ENCODE data around the gene TECTB. TPM values are rescaled to one million over a fixed set of nuclear protein-coding genes. Genes with fewer than 3 reads are reported as not detected.

Gene TECTB
- total RNA-seq, 4 donors from 2014 or later, result not detected

DNA sequence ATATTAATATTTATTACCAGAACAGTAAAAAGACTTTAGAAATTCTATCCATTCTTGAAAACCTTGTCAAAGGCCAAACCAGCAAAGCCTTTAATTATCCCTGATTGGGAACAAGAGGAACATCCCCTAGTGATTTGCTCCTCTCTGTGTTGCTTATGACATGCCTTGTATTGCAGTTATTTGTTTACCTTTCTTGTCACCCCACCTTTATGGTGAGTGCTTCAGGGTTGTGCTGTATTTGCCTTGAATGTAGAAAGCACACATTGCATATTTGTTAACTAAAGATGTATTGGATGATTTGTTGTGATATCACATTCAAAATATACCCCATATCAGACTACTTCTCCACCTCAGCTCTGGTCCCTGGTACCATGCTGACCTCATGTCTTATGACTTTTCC is 23.5 kb upstream of the TECTB start:
- Histone ChIP-seq H3K4me3 (no peak overlapping the region), H3K9me3 (no peaks in the 10 kb centered on the region), H3K27me3 (no peaks in the 10 kb centered on the region), H3K36me3 (no peaks in the 10 kb centered on the region), H3K27ac (no peak overlapping the region), H3K4me1 (no peaks in the 10 kb centered on the region)
- DNase-seq (ENCODE audit: low spot score in 2 of 2), result no peak
- TF ChIP-seq POLR2AphosphoS5 (IDR thresholded peaks at IDR 0.05) (no peak), POLR2A (IDR thresholded peaks at IDR 0.05) (no peak), EP300 (IDR thresholded peaks at IDR 0.05) (no peak)
- TF ChIP-seq, protein P1, sequence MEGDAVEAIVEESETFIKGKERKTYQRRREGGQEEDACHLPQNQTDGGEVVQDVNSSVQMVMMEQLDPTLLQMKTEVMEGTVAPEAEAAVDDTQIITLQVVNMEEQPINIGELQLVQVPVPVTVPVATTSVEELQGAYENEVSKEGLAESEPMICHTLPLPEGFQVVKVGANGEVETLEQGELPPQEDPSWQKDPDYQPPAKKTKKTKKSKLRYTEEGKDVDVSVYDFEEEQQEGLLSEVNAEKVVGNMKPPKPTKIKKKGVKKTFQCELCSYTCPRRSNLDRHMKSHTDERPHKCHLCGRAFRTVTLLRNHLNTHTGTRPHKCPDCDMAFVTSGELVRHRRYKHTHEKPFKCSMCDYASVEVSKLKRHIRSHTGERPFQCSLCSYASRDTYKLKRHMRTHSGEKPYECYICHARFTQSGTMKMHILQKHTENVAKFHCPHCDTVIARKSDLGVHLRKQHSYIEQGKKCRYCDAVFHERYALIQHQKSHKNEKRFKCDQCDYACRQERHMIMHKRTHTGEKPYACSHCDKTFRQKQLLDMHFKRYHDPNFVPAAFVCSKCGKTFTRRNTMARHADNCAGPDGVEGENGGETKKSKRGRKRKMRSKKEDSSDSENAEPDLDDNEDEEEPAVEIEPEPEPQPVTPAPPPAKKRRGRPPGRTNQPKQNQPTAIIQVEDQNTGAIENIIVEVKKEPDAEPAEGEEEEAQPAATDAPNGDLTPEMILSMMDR (IDR thresholded peaks at IDR 0.05), result no peak

DNA sequence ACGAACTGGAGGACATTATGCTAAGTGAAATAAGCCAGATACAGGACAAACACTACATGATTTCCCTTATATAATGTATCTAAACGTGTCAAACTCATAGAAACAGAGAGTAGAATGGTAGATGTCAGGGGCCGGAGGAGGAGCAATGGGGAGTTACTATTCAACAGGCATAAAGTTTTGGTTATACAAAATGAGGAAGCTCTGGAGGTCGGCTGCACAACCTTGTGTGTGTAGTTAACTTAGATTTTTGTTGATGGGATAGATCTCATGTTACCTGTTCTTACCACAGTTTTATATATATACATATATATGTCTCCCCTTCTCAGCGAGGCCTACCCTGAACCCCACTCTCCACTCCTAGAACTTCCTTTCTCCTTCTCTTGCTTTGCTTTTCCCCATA is 22.4 kb upstream of the TECTB start:
- DNase-seq (ENCODE audit: low spot score in 2 of 2), result no peak
- Histone ChIP-seq H3K4me3 (no peak overlapping the region), H3K9me3 (no peaks in the 10 kb centered on the region), H3K4me1 (no peaks in the 10 kb centered on the region), H3K27me3 (no peaks in the 10 kb centered on the region), H3K36me3 (no peaks in the 10 kb centered on the region), H3K27ac (no peak overlapping the region)
- 85% methylated on average over 5 of the region's 5 CpGs for WGBS
- no peak for TF ChIP-seq EP300 (IDR thresholded peaks at IDR 0.05)
- TF ChIP-seq, protein P1 (IDR thresholded peaks at IDR 0.05), result no peak
- TF ChIP-seq POLR2A (IDR thresholded peaks at IDR 0.05), result no peak
- TF ChIP-seq POLR2AphosphoS5 (IDR thresholded peaks at IDR 0.05), result no peak

DNA sequence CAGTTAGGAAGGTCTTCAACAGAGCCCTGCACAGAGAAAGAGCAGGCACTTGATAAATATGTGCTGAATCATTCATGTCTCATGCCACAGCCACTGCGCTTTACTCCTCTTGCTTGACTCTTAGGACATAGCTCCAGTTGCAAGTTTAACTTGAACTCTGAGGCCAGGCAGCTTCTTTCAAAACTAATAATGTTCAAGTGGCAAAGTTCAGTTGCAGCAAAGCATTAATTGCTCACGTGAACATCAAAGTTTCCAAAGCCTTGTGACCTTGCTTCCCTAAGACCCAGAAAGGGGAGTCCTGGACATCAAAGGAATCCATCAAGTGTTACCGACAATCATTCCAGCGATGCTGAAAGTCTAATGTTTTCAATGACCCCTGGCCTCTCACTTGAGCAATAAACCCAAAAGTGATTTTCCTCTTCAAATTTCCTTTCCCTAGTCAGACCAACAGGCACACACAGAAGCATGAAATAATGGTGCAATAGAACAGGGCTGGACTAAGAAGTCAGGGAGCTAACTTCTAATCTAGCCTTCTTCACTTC is 21.8 kb upstream of the TECTB start:
- TF ChIP-seq POLR2AphosphoS5 (IDR thresholded peaks at IDR 0.05) (no peak), POLR2A (IDR thresholded peaks at IDR 0.05) (no peak), EP300 (IDR thresholded peaks at IDR 0.05) (no peak)
- TF ChIP-seq, protein P1 (IDR thresholded peaks at IDR 0.05), result no peak

DNA sequence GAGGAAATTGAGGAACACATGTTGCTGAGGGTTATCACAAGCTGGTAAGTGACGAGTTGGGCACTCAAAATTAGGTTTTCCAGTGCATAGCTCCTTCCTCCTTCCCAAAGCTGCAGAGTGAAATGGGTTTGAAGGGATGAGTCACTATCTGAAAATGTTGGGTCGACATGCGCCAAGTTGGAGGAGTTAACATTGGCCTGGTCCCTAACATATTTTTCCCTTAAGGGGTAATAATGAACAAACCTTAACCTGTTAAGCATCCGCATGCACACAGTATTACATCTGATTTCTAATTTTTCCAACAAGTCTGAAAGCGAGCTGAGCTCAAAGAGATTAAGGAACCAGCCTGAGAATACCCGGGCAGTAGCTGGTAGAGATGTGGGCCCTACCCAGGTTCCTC is 20.7 kb upstream of the TECTB start:
- no peak overlapping the region for H3K4me3 ChIP-seq
- DNase-seq (ENCODE audit: low spot score in 2 of 2), result no peak
- no peaks in the 10 kb centered on the region for H3K27me3 ChIP-seq
- no peak overlapping the region for H3K27ac ChIP-seq
- H3K36me3 ChIP-seq, result no peaks in the 10 kb centered on the region
- H3K4me1 ChIP-seq, result no peaks in the 10 kb centered on the region
- H3K9me3 ChIP-seq, result no peaks in the 10 kb centered on the region
- whole genome bisulfite sequencing, result 41% methylated on average over 6 of the region's 6 CpGs
- no peak for TF ChIP-seq POLR2AphosphoS5 (IDR thresholded peaks at IDR 0.05)

More for the DNA sequence above, 21.8 kb upstream of the TECTB start:
- no peak overlapping the region for H3K27ac ChIP-seq
- no peaks in the 10 kb centered on the region for H3K27me3 ChIP-seq
- DNase-seq (ENCODE audit: low spot score in 2 of 2), result no peak
- no peak overlapping the region for H3K4me3 ChIP-seq
- no peaks in the 10 kb centered on the region for H3K36me3 ChIP-seq
- H3K4me1 ChIP-seq, result no peaks in the 10 kb centered on the region
- H3K9me3 ChIP-seq, result no peaks in the 10 kb centered on the region
- WGBS, result 63% methylated on average over 4 of the region's 4 CpGs

DNA sequence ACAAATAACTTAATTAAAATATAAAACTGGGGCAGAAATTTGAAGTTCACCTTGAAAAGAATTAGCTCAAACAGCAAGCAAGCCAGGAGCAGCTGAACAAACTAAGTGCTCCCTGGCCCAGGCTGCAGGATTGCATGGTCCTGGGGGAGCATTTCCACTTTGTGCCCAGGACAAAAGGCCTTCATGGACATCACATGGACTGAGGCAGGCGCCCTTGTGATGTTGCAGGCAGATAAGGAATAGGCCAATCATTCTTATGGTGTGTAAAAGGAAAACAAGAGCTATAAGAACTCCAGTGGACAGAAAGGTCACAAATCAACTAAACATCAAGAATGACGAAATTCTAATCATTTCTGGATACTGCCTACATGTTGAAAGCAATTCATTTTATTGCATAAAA is 17.5 kb upstream of the TECTB start:
- whole genome bisulfite sequencing, result 83% methylated on average over 2 of the region's 2 CpGs
- DNase-seq (ENCODE audit: low spot score in 2 of 2), result no peak
- H3K27ac ChIP-seq, result no peak overlapping the region
- TF ChIP-seq EP300 (IDR thresholded peaks at IDR 0.05), result no peak
- TF ChIP-seq, protein P1 (IDR thresholded peaks at IDR 0.05), result no peak
- no peaks in the 10 kb centered on the region for H3K4me1 ChIP-seq
- H3K9me3 ChIP-seq, result no peaks in the 10 kb centered on the region
- no peak overlapping the region for H3K4me3 ChIP-seq
- no peaks in the 10 kb centered on the region for H3K36me3 ChIP-seq
- H3K27me3 ChIP-seq, result no peaks in the 10 kb centered on the region

DNA sequence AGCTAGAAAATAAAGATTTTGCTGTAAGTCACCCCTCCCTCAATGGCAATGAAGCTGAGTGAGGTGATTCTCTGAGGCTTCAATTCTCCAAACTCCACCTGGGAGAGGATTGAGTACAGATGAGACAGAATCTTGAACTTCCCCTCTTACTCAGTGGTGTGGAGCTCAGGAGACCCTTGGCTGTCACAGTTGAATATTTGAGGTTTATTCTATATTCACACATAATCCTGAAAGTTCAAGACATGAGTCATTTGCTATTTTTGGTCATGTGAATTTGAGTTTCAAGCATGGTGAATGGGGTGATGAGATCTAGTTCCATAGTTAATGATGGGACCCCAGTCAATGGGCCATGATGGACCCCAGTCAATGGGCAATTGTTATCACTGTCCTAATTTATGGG is 13.9 kb upstream of the TECTB start:
- Histone ChIP-seq H3K27ac (no peak overlapping the region), H3K27me3 (no peaks in the 10 kb centered on the region), H3K4me1 (no peaks in the 10 kb centered on the region), H3K9me3 (no peaks in the 10 kb centered on the region), H3K36me3 (no peaks in the 10 kb centered on the region), H3K4me3 (no peak overlapping the region)
- DNase-seq (ENCODE audit: low spot score in 2 of 2), result no peak
- TF ChIP-seq POLR2AphosphoS5 (IDR thresholded peaks at IDR 0.05) (no peak), POLR2A (IDR thresholded peaks at IDR 0.05) (no peak), EP300 (IDR thresholded peaks at IDR 0.05) (no peak)
- TF ChIP-seq, protein P1 (IDR thresholded peaks at IDR 0.05), result no peak
